Measurements from ENCODE around the gene HECTD2.
"Not testable (repeated sequence)": the region's sequence is repeated elsewhere in the genome, so short reads cannot be mapped to it uniquely, and the experiment has no call there.

The HECTD2 gene

GRCh38 chr10:91452063-91452462 is 41.9 kb downstream of the HECTD2 start:
- H3K4me3 ChIP-seq (ENCODE audit: extremely low read depth, insufficient read depth, low read length, poor library complexity, severe bottlenecking), result no peak overlapping the region
- H3K4me1 ChIP-seq (ENCODE audit: control insufficient read depth, insufficient read depth, low read length, poor library complexity, severe bottlenecking), result no peaks in the 10 kb centered on the region
- peaks cover 27% of the 10 kb centered on the region for H3K9me3 ChIP-seq (ENCODE audit: control insufficient read depth, low read length)
- H3K27ac ChIP-seq (ENCODE audit: low read depth, low read length, severe bottlenecking), result no peak overlapping the region
- no peaks in the 10 kb centered on the region for H3K36me3 ChIP-seq (ENCODE audit: control insufficient read depth, insufficient read depth, low read length)

DNA sequence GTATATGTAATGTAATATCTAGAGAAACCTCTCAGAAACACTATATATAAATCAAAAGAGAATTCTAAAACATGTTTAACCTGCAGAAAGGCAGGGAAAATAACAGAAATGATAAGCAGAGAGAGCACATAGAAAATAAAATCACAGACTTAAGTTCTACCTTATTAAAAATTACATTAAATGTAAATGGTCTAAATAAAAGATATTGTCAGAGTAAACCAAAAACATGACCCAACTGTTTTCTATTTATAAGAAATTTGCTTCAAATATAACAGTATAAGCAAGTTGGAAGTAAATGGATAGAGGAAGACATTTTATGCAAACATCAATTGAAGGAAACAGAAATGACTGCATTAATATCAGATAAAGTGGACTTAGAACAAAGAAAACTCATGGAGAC is 43.4 kb downstream of the HECTD2 start:
- Histone ChIP-seq H3K36me3 (ENCODE audit: control insufficient read depth, insufficient read depth, low read length) (no peaks in the 10 kb centered on the region), H3K4me1 (ENCODE audit: control insufficient read depth, insufficient read depth, low read length, poor library complexity, severe bottlenecking) (no peaks in the 10 kb centered on the region), H3K4me3 (ENCODE audit: extremely low read depth, insufficient read depth, low read length, poor library complexity, severe bottlenecking) (no peak overlapping the region)

DNA sequence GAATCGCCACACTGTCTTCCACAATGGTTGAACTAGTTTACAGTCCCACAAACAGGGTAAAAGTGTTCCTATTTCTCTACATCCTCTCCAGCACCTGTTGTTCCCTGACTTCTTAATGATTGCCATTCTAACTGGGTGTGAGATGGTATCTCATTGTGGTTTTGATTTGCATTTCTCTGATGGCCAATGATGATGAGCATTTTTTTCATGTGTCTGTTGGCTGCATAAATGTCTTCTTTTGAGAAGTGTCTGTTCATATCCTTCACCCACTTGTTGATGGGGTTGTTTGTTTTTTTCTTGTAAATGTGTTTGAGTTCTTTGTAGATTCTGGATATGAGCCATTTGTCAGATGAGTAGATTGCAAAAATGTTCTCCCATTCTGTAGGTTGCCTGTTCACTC is 45.0 kb downstream of the HECTD2 start:
- not testable (repeated sequence) for H3K27ac ChIP-seq (ENCODE audit: low read depth, low read length, severe bottlenecking); H3K36me3 ChIP-seq (ENCODE audit: control insufficient read depth, insufficient read depth, low read length); H3K4me1 ChIP-seq (ENCODE audit: control insufficient read depth, insufficient read depth, low read length, poor library complexity, severe bottlenecking); H3K4me3 ChIP-seq (ENCODE audit: extremely low read depth, insufficient read depth, low read length, poor library complexity, severe bottlenecking)
- H3K9me3 ChIP-seq (ENCODE audit: control insufficient read depth, low read length), result peaks cover 18% of the 10 kb centered on the region
- 100% methylated on average over 1 of the region's 1 CpG; no CpG with 5 or more reads in 1 of the 2 experiments for WGBS, 2 experiments (ENCODE audit: insufficient coverage in 2 of 2)

More for the DNA sequence above, 43.4 kb downstream of the HECTD2 start:
- H3K27ac ChIP-seq (ENCODE audit: low read depth, low read length, severe bottlenecking), result no peak overlapping the region
- peaks cover 27% of the 10 kb centered on the region for H3K9me3 ChIP-seq (ENCODE audit: control insufficient read depth, low read length)

DNA sequence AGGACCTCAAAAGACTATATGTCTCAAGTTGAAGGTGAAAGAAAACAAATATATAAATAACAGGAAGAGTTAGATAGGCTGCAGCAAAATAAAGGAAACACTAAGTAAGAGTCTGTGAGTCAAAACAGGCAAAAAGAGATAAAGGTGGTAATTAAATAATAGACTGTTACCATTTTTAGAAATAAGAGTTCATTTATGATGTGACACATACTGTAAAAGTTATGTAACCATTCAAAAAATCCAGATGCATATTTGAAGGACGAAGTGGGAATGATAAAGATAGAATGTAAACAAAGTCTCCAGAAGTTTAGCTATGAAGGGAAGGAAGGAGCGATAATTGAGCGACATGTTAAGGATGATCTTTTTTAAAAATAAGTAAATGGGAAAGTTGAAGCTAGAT is 50.5 kb downstream of the HECTD2 start:
- Histone ChIP-seq H3K4me1 (ENCODE audit: control insufficient read depth, insufficient read depth, low read length, poor library complexity, severe bottlenecking) (no peaks in the 10 kb centered on the region), H3K27ac (ENCODE audit: low read depth, low read length, severe bottlenecking) (no peak overlapping the region), H3K4me3 (ENCODE audit: extremely low read depth, insufficient read depth, low read length, poor library complexity, severe bottlenecking) (no peak overlapping the region), H3K9me3 (ENCODE audit: control insufficient read depth, low read length) (no peaks in the 10 kb centered on the region), H3K36me3 (ENCODE audit: control insufficient read depth, insufficient read depth, low read length) (peaks cover 16% of the 10 kb centered on the region)
- WGBS, 2 experiments (ENCODE audit: insufficient coverage in 2 of 2), result 90% methylated on average over 1 of the region's 3 CpGs; no CpG with 5 or more reads in 1 of the 2 experiments

DNA sequence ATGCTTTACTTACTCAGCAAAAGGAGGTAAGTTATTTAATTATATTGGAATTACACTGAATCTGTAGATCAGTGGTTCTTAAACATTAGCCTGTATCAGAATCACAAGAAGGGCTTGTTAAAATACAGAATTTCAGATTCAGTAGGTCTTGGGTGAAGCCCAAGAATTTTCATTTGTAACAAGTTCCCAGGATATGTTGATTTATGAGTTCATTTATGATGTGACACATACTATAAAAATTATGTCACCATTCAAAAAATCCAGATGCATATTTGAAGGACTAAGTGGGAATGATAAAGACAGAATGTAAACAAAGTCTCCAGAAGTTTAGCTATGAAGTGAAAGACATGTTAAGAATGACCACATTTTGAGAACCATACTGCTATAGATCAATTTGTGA is 52.3 kb downstream of the HECTD2 start:
- no peaks in the 10 kb centered on the region for H3K4me1 ChIP-seq (ENCODE audit: control insufficient read depth, insufficient read depth, low read length, poor library complexity, severe bottlenecking)
- H3K9me3 ChIP-seq (ENCODE audit: control insufficient read depth, low read length), result no peaks in the 10 kb centered on the region
- H3K4me3 ChIP-seq (ENCODE audit: extremely low read depth, insufficient read depth, low read length, poor library complexity, severe bottlenecking), result no peak overlapping the region
- H3K27ac ChIP-seq (ENCODE audit: low read depth, low read length, severe bottlenecking), result no peak overlapping the region
- peaks cover 27% of the 10 kb centered on the region for H3K36me3 ChIP-seq (ENCODE audit: control insufficient read depth, insufficient read depth, low read length)

GRCh38 chr10:91464500-91464899 is 54.4 kb downstream of the HECTD2 start:
- Histone ChIP-seq H3K36me3 (ENCODE audit: control insufficient read depth, insufficient read depth, low read length) (peaks cover 36% of the 10 kb centered on the region), H3K9me3 (ENCODE audit: control insufficient read depth, low read length) (no peaks in the 10 kb centered on the region), H3K4me1 (ENCODE audit: control insufficient read depth, insufficient read depth, low read length, poor library complexity, severe bottlenecking) (no peaks in the 10 kb centered on the region), H3K4me3 (ENCODE audit: extremely low read depth, insufficient read depth, low read length, poor library complexity, severe bottlenecking) (no peak overlapping the region), H3K27ac (ENCODE audit: low read depth, low read length, severe bottlenecking) (no peak overlapping the region)
- 94 to 100% methylated on average over 2 of the region's 2 CpGs for WGBS, 2 experiments (ENCODE audit: insufficient coverage in 2 of 2)

GRCh38 chr10:91465261-91465660 is 55.1 kb downstream of the HECTD2 start:
- no CpG with 5 or more reads among the region's 1 CpG for WGBS, 2 experiments (ENCODE audit: insufficient coverage in 2 of 2)
- no peaks in the 10 kb centered on the region for H3K9me3 ChIP-seq (ENCODE audit: control insufficient read depth, low read length)
- H3K4me3 ChIP-seq (ENCODE audit: extremely low read depth, insufficient read depth, low read length, poor library complexity, severe bottlenecking), result no peak overlapping the region
- H3K36me3 ChIP-seq (ENCODE audit: control insufficient read depth, insufficient read depth, low read length), result peaks cover 36% of the 10 kb centered on the region
- no peak overlapping the region for H3K27ac ChIP-seq (ENCODE audit: low read depth, low read length, severe bottlenecking)
- no peaks in the 10 kb centered on the region for H3K4me1 ChIP-seq (ENCODE audit: control insufficient read depth, insufficient read depth, low read length, poor library complexity, severe bottlenecking)

DNA sequence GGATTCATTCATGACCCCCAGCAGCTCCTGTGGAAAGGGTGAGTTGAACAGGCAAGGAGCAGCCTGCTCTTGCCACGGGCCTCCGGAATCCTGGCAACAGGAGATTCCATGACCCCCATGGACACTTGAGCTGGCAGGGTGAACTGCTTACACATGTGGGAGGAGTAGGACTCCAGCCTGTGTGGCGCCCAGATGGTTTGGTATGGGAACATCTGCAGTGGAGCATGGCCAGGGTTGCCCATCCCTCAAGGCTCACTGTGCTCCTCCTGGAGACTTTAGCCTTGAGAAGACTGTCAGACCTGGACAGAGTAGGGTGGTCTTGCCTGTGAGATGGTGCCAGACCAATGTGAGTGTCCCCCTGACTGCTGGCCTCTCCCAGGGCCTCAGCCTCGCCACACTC is 57.0 kb downstream of the HECTD2 start:
- H3K36me3 ChIP-seq (ENCODE audit: control insufficient read depth, insufficient read depth, low read length), result peaks cover 36% of the 10 kb centered on the region
- H3K27ac ChIP-seq (ENCODE audit: low read depth, low read length, severe bottlenecking), result no peak overlapping the region
- 94 to 98% methylated on average over 4 of the region's 4 CpGs for WGBS, 2 experiments (ENCODE audit: insufficient coverage in 2 of 2)
- H3K9me3 ChIP-seq (ENCODE audit: control insufficient read depth, low read length), result no peaks in the 10 kb centered on the region
- H3K4me3 ChIP-seq (ENCODE audit: extremely low read depth, insufficient read depth, low read length, poor library complexity, severe bottlenecking), result no peak overlapping the region
- H3K4me1 ChIP-seq (ENCODE audit: control insufficient read depth, insufficient read depth, low read length, poor library complexity, severe bottlenecking), result no peaks in the 10 kb centered on the region

DNA sequence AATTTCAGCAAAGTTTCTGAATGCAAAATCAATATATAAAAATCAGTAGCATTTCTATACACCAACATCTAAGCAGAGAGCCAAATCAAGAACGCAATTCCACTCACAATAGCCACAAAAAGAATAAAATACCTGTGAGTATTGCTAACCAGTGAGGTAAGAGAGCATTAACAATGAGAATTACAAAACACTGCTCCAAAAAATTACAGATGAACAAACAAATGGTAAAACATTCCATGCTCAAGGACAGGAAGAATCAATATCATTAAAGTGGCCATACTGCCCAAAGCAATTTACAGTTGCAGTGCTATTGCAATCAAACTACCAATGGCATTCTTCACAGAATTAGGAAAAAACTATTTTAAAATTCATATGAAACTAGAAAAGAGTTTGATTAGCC is 61.5 kb downstream of the HECTD2 start:
- no peaks in the 10 kb centered on the region for H3K4me1 ChIP-seq (ENCODE audit: control insufficient read depth, insufficient read depth, low read length, poor library complexity, severe bottlenecking)
- H3K9me3 ChIP-seq (ENCODE audit: control insufficient read depth, low read length), result no peaks in the 10 kb centered on the region
- no peak overlapping the region for H3K27ac ChIP-seq (ENCODE audit: low read depth, low read length, severe bottlenecking)
- no peak overlapping the region for H3K4me3 ChIP-seq (ENCODE audit: extremely low read depth, insufficient read depth, low read length, poor library complexity, severe bottlenecking)
- no CpG with 5 or more reads among the region's 1 CpG for WGBS, 2 experiments (ENCODE audit: insufficient coverage in 2 of 2)
- H3K36me3 ChIP-seq (ENCODE audit: control insufficient read depth, insufficient read depth, low read length), result peaks cover 18% of the 10 kb centered on the region

DNA sequence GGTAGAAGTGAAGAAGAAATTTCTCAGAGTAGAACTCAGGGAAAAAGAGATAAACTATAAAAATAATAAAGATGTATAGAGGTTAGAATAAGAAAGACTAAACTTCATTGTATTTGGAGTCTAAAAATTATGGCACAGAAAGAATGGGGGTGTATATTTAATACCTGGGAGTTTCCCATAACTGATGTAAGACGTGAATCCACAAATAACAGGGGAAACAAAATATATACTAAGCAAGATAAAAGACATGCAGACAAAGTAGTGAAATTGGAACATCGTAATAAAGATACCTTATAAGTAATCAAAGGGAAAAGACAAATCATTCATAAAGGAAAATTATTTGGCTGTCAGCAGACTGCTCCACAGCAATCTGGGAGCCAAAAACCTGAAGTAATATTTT is 62.8 kb downstream of the HECTD2 start:
- Histone ChIP-seq H3K27ac (ENCODE audit: low read depth, low read length, severe bottlenecking) (no peak overlapping the region), H3K36me3 (ENCODE audit: control insufficient read depth, insufficient read depth, low read length) (peaks cover 4% of the 10 kb centered on the region), H3K4me1 (ENCODE audit: control insufficient read depth, insufficient read depth, low read length, poor library complexity, severe bottlenecking) (no peaks in the 10 kb centered on the region), H3K9me3 (ENCODE audit: control insufficient read depth, low read length) (no peaks in the 10 kb centered on the region), H3K4me3 (ENCODE audit: extremely low read depth, insufficient read depth, low read length, poor library complexity, severe bottlenecking) (no peak overlapping the region)
- WGBS, 2 experiments (ENCODE audit: insufficient coverage in 2 of 2), result no CpG with 5 or more reads among the region's 2 CpGs

DNA sequence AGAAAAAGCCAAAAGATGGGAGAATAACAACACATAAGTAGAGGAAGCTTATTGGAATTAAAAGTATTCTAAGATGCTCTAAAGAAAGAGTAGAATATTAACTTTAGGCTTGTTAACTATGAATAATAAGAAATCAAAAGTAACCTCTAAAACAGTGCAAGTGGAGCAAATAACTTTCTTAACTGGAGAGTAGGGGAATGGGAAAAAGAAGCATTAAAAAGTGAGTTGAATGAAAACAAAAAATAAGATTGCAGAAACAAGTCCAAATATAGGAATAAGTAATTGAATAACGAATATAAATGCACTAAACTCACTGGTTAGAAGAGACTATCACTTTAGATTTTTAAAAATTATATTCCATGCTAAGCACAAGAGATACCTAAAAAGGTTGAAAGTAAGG is 63.9 kb downstream of the HECTD2 start:
- no peaks in the 10 kb centered on the region for H3K9me3 ChIP-seq (ENCODE audit: control insufficient read depth, low read length)
- no peaks in the 10 kb centered on the region for H3K4me1 ChIP-seq (ENCODE audit: control insufficient read depth, insufficient read depth, low read length, poor library complexity, severe bottlenecking)
- WGBS, 2 experiments (ENCODE audit: insufficient coverage in 2 of 2), result no CpG with 5 or more reads among the region's 1 CpG
- H3K36me3 ChIP-seq (ENCODE audit: control insufficient read depth, insufficient read depth, low read length), result no peaks in the 10 kb centered on the region
- no peak overlapping the region for H3K27ac ChIP-seq (ENCODE audit: low read depth, low read length, severe bottlenecking)
- no peak overlapping the region for H3K4me3 ChIP-seq (ENCODE audit: extremely low read depth, insufficient read depth, low read length, poor library complexity, severe bottlenecking)

GRCh38 chr10:91477236-91477635 is 67.1 kb downstream of the HECTD2 start:
- H3K9me3 ChIP-seq (ENCODE audit: control insufficient read depth, low read length), result no peaks in the 10 kb centered on the region
- WGBS, 2 experiments (ENCODE audit: insufficient coverage in 2 of 2), result 100% methylated on average over 1 of the region's 2 CpGs; no CpG with 5 or more reads in 1 of the 2 experiments

More at GRCh38 chr10:91477236-91477635, 67.1 kb downstream of the HECTD2 start:
- Histone ChIP-seq H3K4me1 (ENCODE audit: control insufficient read depth, insufficient read depth, low read length, poor library complexity, severe bottlenecking) (no peaks in the 10 kb centered on the region), H3K36me3 (ENCODE audit: control insufficient read depth, insufficient read depth, low read length) (no peaks in the 10 kb centered on the region), H3K4me3 (ENCODE audit: extremely low read depth, insufficient read depth, low read length, poor library complexity, severe bottlenecking) (no peak overlapping the region), H3K27ac (ENCODE audit: low read depth, low read length, severe bottlenecking) (no peak overlapping the region)

All from mesodermal cell (in vitro differentiated cells).